Gastrocnemius medialis (tissue), 4 donors: ENCODE results near the gene CLCF1. TPM values are rescaled to one million over a fixed set of nuclear protein-coding genes. Genes with fewer than 3 reads are reported as not detected.

Source experiments
- ATAC-seq, 2 donors: fragments of 150-250 bp; one replicate each; pipeline ENCODE4 v1.9.1; 2016
- DNase-seq, 2 donors: peaks; one replicate each; pipeline ENCODE4 v3.0.0-alpha.2; 2019
- H3K27ac ChIP-seq, 4 donors: fragments of 200-600 bp; sonication (generic); 1 replicate in 1 of 4; 2 replicates in 3 of 4; pipeline ENCODE4 v1.5.1; 2016 to 2018; ENCODE audit warnings: mild to moderate bottlenecking in 2 of 4, moderate library complexity in 1 of 4
- H3K27me3 ChIP-seq, 3 donors: fragments of 200-600 bp; sonication (generic) in 2 of 3; 1 replicate in 1 of 3; 2 replicates in 2 of 3; pipeline versions ENCODE4 v1.5.1 to v1.6.0; 2016 to 2019; ENCODE audit warnings: mild to moderate bottlenecking in 1 of 3, moderate library complexity in 1 of 3
- H3K36me3 ChIP-seq, 2 donors: fragments of 200-600 bp; sonication (generic) in 1 of 2; one replicate each; pipeline ENCODE4 v1.5.1; 2017 to 2018
- H3K4me1 ChIP-seq, 2 donors: fragments of 200-600 bp; sonication (generic) in 1 of 2; one replicate each; pipeline ENCODE4 v1.5.1; 2016 to 2017; ENCODE audit warnings: mild to moderate bottlenecking in 2 of 2
- H3K4me3 ChIP-seq, 4 donors: fragments of 200-600 bp; sonication (generic) in 3 of 4; 1 replicate in 1 of 4; 2 replicates in 3 of 4; pipeline ENCODE4 v1.5.1; 2016 to 2019; ENCODE audit warnings: mild to moderate bottlenecking in 2 of 4
- H3K9me3 ChIP-seq, 3 donors: fragments of 200-600 bp; sonication (generic) in 2 of 3; 1 replicate in 1 of 3; 2 replicates in 2 of 3; pipeline ENCODE4 v1.5.1; 2016 to 2019
- POLR2A ChIP-seq, 2 donors: fragments of 450-650 bp; IDR thresholded peaks; one replicate each; pipeline ENCODE4 v1.6.1; 2017; ENCODE audit warnings: antibody characterized with exemption in 2 of 2, mild to moderate bottlenecking in 2 of 2, moderate library complexity in 2 of 2
- in situ Hi-C, 4 donors: fragments of 200-750 bp; cut with MboI; loops; one replicate each; pipeline versions ENCODE4 v1.15.0 to v1.8.0; 2017; ENCODE audit warnings: low sequenced_read_pairs in 4 of 4
- intact Hi-C: fragments of 100-400 bp; cut with DNase I; formaldehyde crosslinking; loops from one replicate; pipeline ENCODE4 v1.15.1; 2023; ENCODE audit warnings: low total_unique reads
- total RNA-seq, 4 donors: library from RNA; depleted of rRNA; stranded (reverse); fragments of >200 nt; gene quantifications; one replicate each; pipeline versions ENCODE4 v1.1.0 to v1.2.3, GENCODE V29; 2016
- TF ChIP-seq, protein P1 (sequence below), 5 experiments: fragments of 450-650 bp in 3 of 5; fragments of 200-600 bp in 2 of 5; sonication (generic) in 2 of 5; IDR thresholded peaks in 4 of 5; conservative IDR thresholded peaks in 1 of 5; 1 replicate in 4 of 5; 2 replicates in 1 of 5; pipeline ENCODE4 v1.5.1; 2016 to 2019; ENCODE audit warnings: antibody characterized with exemption in 5 of 5, mild to moderate bottlenecking in 3 of 5, moderate library complexity in 3 of 5

The CLCF1 gene
- total RNA-seq, 4 donors from 2014 or later: 0.24 to 2.7 (median 0.91) TPM

DNA sequence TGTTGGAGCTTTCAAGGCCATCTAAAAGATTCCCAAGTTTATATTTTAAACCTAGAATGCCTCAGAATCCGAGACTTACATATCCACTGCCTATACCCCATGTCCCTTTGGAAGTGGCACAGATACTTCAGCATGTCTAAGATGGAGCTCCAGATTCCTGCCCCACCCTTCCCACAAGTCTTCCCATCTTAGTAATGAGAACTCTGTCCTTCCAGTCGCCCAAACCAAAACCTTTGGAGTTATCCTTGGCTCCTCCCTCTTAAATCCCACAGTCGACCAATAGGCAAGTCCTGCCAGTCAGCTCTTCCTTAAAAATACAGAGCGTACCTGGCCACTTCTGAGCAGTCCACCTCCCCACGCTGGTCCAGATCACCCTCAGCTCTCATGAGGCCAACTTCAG, 24.4 kb downstream of the CLCF1 start:
- no peak for ATAC-seq
- Histone ChIP-seq H3K27ac (no peak overlapping the region), H3K4me1 (peaks cover 18 to 20% of the 10 kb centered on the region in 2 donors), H3K36me3 (peaks cover 0 to 5% of the 10 kb centered on the region in 2 donors), H3K9me3 (no peaks in the 10 kb centered on the region), H3K4me3 (no peak overlapping the region), H3K27me3 (no peaks in the 10 kb centered on the region)
- in situ Hi-C loops (no loop called here), intact Hi-C loops (no loop called here)
- TF ChIP-seq, protein P1, sequence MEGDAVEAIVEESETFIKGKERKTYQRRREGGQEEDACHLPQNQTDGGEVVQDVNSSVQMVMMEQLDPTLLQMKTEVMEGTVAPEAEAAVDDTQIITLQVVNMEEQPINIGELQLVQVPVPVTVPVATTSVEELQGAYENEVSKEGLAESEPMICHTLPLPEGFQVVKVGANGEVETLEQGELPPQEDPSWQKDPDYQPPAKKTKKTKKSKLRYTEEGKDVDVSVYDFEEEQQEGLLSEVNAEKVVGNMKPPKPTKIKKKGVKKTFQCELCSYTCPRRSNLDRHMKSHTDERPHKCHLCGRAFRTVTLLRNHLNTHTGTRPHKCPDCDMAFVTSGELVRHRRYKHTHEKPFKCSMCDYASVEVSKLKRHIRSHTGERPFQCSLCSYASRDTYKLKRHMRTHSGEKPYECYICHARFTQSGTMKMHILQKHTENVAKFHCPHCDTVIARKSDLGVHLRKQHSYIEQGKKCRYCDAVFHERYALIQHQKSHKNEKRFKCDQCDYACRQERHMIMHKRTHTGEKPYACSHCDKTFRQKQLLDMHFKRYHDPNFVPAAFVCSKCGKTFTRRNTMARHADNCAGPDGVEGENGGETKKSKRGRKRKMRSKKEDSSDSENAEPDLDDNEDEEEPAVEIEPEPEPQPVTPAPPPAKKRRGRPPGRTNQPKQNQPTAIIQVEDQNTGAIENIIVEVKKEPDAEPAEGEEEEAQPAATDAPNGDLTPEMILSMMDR (IDR thresholded peaks at IDR 0.05 in 4 of 5, conservative IDR thresholded peaks at IDR 0.05 in 1 of 5): no peak
- no peak for TF ChIP-seq POLR2A (IDR thresholded peaks at IDR 0.05)
- no peak for DNase-seq

DNA sequence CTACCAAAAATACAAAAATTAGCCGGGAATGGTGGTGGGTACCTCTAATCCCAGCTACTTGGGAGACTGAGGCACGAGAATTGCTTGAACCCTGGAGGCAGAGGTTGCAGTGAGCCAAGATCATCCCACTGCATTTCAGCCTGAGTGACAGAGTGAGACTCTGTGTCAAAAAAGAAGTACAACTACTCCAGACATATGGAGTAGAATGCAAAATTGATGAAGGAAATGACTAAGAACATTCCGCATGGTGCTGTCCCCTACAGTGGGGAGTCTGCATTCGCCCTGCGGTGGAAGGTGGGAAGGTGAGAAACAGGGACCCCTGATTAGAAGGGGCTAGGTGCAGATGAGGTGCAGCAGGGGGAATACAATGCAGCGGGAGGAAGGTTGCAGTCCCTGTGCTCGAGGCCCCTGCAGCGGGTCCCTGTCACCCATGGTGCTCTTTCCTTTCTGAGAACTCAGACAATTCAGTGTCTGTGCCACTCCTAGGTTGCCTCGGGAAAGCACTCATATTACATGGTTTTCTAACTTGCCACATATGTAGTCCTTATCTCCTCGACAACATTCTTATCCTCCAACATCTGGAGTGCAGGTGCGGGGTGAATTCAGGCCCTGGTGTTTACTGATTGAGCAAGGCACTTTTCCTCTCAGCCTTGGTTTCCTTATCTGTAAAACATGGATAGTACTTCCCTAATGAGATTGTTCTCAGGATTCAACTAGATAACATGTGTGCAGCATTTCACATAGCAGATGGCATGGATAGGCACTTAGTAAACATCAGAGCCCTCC, 25.2 kb downstream of the CLCF1 start:
- Histone ChIP-seq H3K9me3 (no peaks in the 10 kb centered on the region), H3K27ac (no peak overlapping the region), H3K4me1 (peaks cover 15 to 17% of the 10 kb centered on the region in 2 donors), H3K36me3 (peaks cover 0 to 5% of the 10 kb centered on the region in 2 donors), H3K4me3 (no peak overlapping the region), H3K27me3 (no peaks in the 10 kb centered on the region)
- in situ Hi-C loops (no loop called here), intact Hi-C loops (no loop called here)
- TF ChIP-seq, protein P1 (IDR thresholded peaks at IDR 0.05 in 4 of 5, conservative IDR thresholded peaks at IDR 0.05 in 1 of 5): no peak
- TF ChIP-seq POLR2A (IDR thresholded peaks at IDR 0.05): no peak
- no peak for ATAC-seq
- DNase-seq: no peak

DNA sequence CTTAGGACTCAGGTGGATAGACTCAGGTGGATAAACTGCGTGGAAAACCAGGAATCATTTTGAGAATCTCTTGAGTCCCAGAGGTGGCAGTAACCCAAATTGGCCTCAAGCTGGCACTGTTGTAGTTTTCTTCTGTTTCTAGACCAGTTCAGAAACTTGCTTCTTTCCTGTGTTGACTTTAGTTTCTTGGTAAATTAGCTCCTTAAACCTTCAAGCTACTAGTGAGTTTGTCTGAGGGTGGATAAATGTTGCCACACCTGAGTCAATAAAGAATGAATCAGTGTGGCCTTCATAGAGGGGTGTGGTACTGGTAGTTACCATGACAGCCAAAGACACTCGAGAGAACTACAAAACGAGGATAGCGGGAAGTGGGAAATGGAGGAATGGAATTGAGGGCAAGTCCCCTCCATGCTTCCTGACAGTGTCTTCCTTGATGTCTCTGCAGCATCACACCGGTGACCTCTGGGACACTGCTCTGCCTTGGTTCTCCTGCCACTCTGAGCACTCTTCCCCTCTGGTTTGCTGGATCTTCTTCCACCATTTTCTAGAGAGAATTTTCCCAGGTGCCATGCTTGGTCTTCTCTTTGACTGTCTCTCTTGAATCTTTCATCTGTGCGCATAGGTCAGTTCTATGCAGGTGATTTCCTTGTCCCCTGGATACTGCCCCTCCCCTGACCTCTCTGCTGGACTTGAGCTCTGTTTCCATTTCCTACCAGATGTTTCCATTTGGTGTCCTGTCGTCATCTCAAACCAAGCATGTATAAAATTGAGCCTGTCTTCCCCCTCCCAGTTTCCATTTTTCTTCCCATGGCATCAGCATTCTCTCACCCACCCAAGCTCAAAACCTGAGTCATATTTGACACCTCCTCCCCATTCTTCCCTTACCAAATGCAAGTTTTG, 27.2 kb downstream of the CLCF1 start:
- TF ChIP-seq, protein P1 (IDR thresholded peaks at IDR 0.05 in 4 of 5, conservative IDR thresholded peaks at IDR 0.05 in 1 of 5): no peak
- peaks cover 0 to 4% of the 10 kb centered on the region in 2 donors for H3K4me1 ChIP-seq
- intact Hi-C loops: no loop called here
- no peak overlapping the region for H3K4me3 ChIP-seq
- DNase-seq: no peak
- H3K36me3 ChIP-seq: no peaks in the 10 kb centered on the region
- no peaks in the 10 kb centered on the region for H3K27me3 ChIP-seq
- H3K27ac ChIP-seq: no peak overlapping the region
- no peaks in the 10 kb centered on the region for H3K9me3 ChIP-seq
- in situ Hi-C loops: no loop called here
- peak in 1 of 2 donors; percentile 18 for ATAC-seq

DNA sequence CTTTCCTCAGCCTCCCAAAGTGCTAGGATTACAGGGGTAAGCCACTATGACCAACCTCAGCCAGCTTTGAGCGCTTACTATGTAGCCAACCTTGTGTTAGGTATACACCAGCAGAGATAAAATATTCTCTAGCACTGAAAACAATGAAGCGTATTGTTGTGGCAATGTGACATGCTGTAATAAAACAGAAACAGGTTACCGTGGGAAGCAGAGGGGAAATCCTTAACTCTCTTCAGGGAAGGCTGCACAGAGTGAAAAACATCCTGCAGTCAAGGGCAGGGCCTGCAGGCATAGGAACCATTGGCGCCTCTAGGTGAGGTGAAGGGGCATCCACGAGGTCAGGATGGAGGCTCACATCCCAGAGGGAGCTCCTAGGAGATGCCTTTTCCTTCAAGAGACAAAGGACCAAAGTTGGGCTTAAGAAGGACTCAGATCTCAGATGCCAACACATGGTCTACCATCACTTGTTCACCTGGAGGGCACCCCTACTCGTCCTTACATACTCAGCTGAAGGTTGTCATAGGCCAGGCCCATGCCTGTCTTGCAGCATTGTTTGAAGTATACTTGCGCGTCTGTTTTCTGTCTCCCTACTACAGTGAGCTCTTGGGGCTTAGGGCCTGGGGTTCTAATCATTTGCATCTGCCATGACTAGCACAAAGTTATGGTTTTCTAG, 28.0 kb downstream of the CLCF1 start:
- no peak overlapping the region for H3K4me3 ChIP-seq
- DNase-seq: no peak
- in situ Hi-C loops: no loop called here
- H3K27ac ChIP-seq: no peak overlapping the region
- intact Hi-C loops: no loop called here
- peak in 1 of 2 donors; percentile 27 for ATAC-seq
- no peak for TF ChIP-seq POLR2A (IDR thresholded peaks at IDR 0.05)
- TF ChIP-seq, protein P1 (IDR thresholded peaks at IDR 0.05 in 4 of 5, conservative IDR thresholded peaks at IDR 0.05 in 1 of 5): no peak
- no peaks in the 10 kb centered on the region for H3K4me1 ChIP-seq
- no peaks in the 10 kb centered on the region for H3K27me3 ChIP-seq
- H3K36me3 ChIP-seq: no peaks in the 10 kb centered on the region
- no peaks in the 10 kb centered on the region for H3K9me3 ChIP-seq
